Fibroblast of skin of right quadriceps (primary cell): ENCODE results near the gene ZNF143.

Experiments used
- DNase-seq: peaks from one replicate; pipeline ENCODE4 v3.0.0-alpha.2; 2013

Gene ZNF143

GRCh38 chr11:9576701-9577381 is 116.0 kb downstream of the ZNF143 start:
- no peak for DNase-seq

- DNase-seq: no peak
Observed at GRCh38 chr11:9577556-9577955, 116.7 kb downstream of the ZNF143 start.
